HCT116 (cell line): ENCODE results near the gene FRMPD1. TPM values are rescaled to one million over a fixed set of nuclear protein-coding genes. Genes with fewer than 3 reads are reported as not detected.

Experiments
- ATAC-seq: fragments of 200-7000 bp; cut with Tn5 transposase; 2 replicates; pipeline ENCODE4 v1.9.1; 2020; ENCODE audit warnings: mild to moderate bottlenecking, moderate library complexity
- BruUV-seq: library from RNA; stranded (reverse); fragments of 400-500 nt; replicated peaks from 2 replicates; lab custom pipeline; 2021; lab: Mats Ljungman, UMichigan
- CTCF ChIA-PET: fragments of 300-600 bp; sonication (Branson Sonifier 250); formaldehyde crosslinking; loops from one replicate; lab custom pipeline; 2021; ENCODE audit warnings: antibody characterized with exemption; lab: Charles Lee
- POLR2A ChIA-PET: fragments of 300-600, 350-600 bp; sonication (Branson Sonifier 250); formaldehyde crosslinking; loops from one replicate; lab custom pipeline; 2021; ENCODE audit warnings: antibody characterized with exemption; lab: Charles Lee
- RAD21 ChIA-PET, 2 experiments: fragments of 300-600 bp; sonication (Branson Sonifier 250); formaldehyde crosslinking; loops; one replicate each; lab custom pipeline; 2023; ENCODE audit warnings: low total read pairs in 2 of 2; ENCODE audit not compliant: uncharacterized antibody in 2 of 2, unreplicated experiment in 2 of 2, low non-redundant PET in 1 of 2; lab: Charles Lee
- DNase-seq: peaks from one replicate; pipeline ENCODE4 v3.0.0-alpha.2; 2010; ENCODE audit warnings: low read depth, low spot score
- H2AFZ ChIP-seq: fragments of 200-600 bp; shearing (Covaris generic), sonication (generic); 2 replicates; pipeline ENCODE4 v1.6.1; 2017; ENCODE audit warnings: low read depth, mixed run types, mixed read lengths, antibody characterized with exemption, low read length; ENCODE audit not compliant: poor library complexity, severe bottlenecking
- H3K27ac ChIP-seq: 2 replicates; pipeline ENCODE4 v1.5.1; 2012; ENCODE audit warnings: low read depth, low read length
- H3K27me3 ChIP-seq: fragments of 200-600 bp; sonication (generic); 2 replicates; pipeline ENCODE4 v1.6.1; 2016; ENCODE audit warnings: mixed run types, low read length, mixed read lengths; ENCODE audit not compliant: insufficient read depth
- H3K36me3 ChIP-seq, 2 experiments: fragments of 200-500 bp in 1 of 2; fragments of 200-600 bp in 1 of 2; sonication (Bioruptor generic) in 1 of 2; sonication (generic) in 1 of 2; 2 replicates each; pipeline versions ENCODE4 v1.5.1 to v1.6.1; 2014 to 2016; ENCODE audit warnings: low read length in 2 of 2, inconsistent platforms in 1 of 2, mixed read lengths in 1 of 2, mixed run types in 1 of 2; ENCODE audit not compliant: insufficient read depth in 2 of 2, control insufficient read depth in 1 of 2
- H3K4me1 ChIP-seq, 2 experiments: fragments of 200-600 bp in 1 of 2; sonication (generic) in 1 of 2; 2 replicates each; pipeline versions ENCODE4 v1.5.1 to v1.6.1; 2012 to 2017; ENCODE audit warnings: low read length in 2 of 2, inconsistent platforms in 1 of 2, mild to moderate bottlenecking in 1 of 2, mixed read lengths in 1 of 2, mixed run types in 1 of 2, moderate library complexity in 1 of 2; ENCODE audit not compliant: insufficient read depth in 2 of 2, control insufficient read depth in 1 of 2
- H3K4me2 ChIP-seq: fragments of 200-600 bp; sonication (generic); 2 replicates; pipeline ENCODE4 v1.6.1; 2017; ENCODE audit warnings: mixed run types, low read length, mixed read lengths
- H3K4me3 ChIP-seq, 2 experiments: fragments of 200-600 bp in 1 of 2; sonication (generic) in 1 of 2; replicated peaks in 1 of 2; 2 replicates each; pipeline ENCODE4 v1.5.1; 2011 to 2016; ENCODE audit warnings: low read length in 2 of 2, control low read depth in 1 of 2, low read depth in 1 of 2, mild to moderate bottlenecking in 1 of 2, mixed read lengths in 1 of 2, mixed run types in 1 of 2
- H3K79me2 ChIP-seq: fragments of 200-600 bp; sonication (generic); 2 replicates; pipeline ENCODE4 v1.6.1; 2017; ENCODE audit warnings: mild to moderate bottlenecking, mixed run types, low read length, moderate library complexity, mixed read lengths; ENCODE audit not compliant: insufficient read depth
- H3K9ac ChIP-seq: fragments of 200-600 bp; sonication (generic); 2 replicates; pipeline ENCODE4 v1.6.1; 2016; ENCODE audit warnings: low read length, mixed read lengths
- H3K9me2 ChIP-seq: fragments of 200-600 bp; sonication (generic), shearing (Covaris generic); 2 replicates; pipeline ENCODE4 v1.6.1; 2017; ENCODE audit warnings: mixed run types, mild to moderate bottlenecking, moderate library complexity; ENCODE audit not compliant: insufficient read depth
- H3K9me3 ChIP-seq, 2 experiments: fragments of 200-500 bp in 1 of 2; fragments of 200-600 bp in 1 of 2; sonication (Bioruptor generic) in 1 of 2; sonication (generic) in 1 of 2; 2 replicates each; pipeline ENCODE4 v1.6.1; 2014 to 2017; ENCODE audit warnings: low read length in 2 of 2, mixed read lengths in 2 of 2, inconsistent platforms in 1 of 2, low read depth in 1 of 2, mild to moderate bottlenecking in 1 of 2, mixed run types in 1 of 2, moderate library complexity in 1 of 2; ENCODE audit not compliant: control insufficient read depth in 1 of 2, insufficient read depth in 1 of 2
- H4K20me1 ChIP-seq: fragments of 200-600 bp; sonication (generic), shearing (Covaris generic); 2 replicates; pipeline ENCODE4 v1.6.1; 2017; ENCODE audit warnings: mixed run types, mild to moderate bottlenecking, moderate library complexity; ENCODE audit not compliant: insufficient read depth
- EZH2 ChIP-seq: fragments of 200-600 bp; sonication (generic); IDR thresholded peaks from 2 replicates; pipeline ENCODE4 v1.6.1; 2017; ENCODE audit warnings: antibody characterized with exemption, mixed run types
- EZH2phosphoT487 ChIP-seq: fragments of 200-600 bp; IDR thresholded peaks from 2 replicates; pipeline ENCODE4 v1.6.1; 2018; ENCODE audit warnings: antibody characterized with exemption, borderline replicate concordance
- FOSL1 ChIP-seq: IDR thresholded peaks from 2 replicates; pipeline ENCODE4 v1.6.1; 2012; ENCODE audit warnings: low read depth
- JUND ChIP-seq: IDR thresholded peaks from 2 replicates; pipeline ENCODE4 v1.6.1; 2012
- MAX ChIP-seq: IDR thresholded peaks from 2 replicates; pipeline ENCODE4 v1.6.1; 2012
- POLR2A ChIP-seq: IDR thresholded peaks from 2 replicates; pipeline ENCODE4 v1.7.0; 2011; ENCODE audit warnings: borderline replicate concordance; ENCODE audit not compliant: insufficient read depth, insufficient read length; ENCODE audit errors: extremely low read depth
- POLR2AphosphoS5 ChIP-seq: IDR thresholded peaks from 2 replicates; pipeline ENCODE4 v1.6.1; 2011; ENCODE audit warnings: mild to moderate bottlenecking, low read depth, low read length, moderate library complexity
- SIN3A ChIP-seq: IDR thresholded peaks from 2 replicates; pipeline ENCODE4 v1.6.1; 2012; ENCODE audit warnings: low read depth
- SP1 ChIP-seq: IDR thresholded peaks from 2 replicates; pipeline ENCODE4 v1.6.1; 2012; ENCODE audit warnings: low read depth
- SRF ChIP-seq: IDR thresholded peaks from 2 replicates; pipeline ENCODE4 v1.6.1; 2012; ENCODE audit warnings: low read depth
- TCF7L2 ChIP-seq: IDR thresholded peaks from 2 replicates; pipeline ENCODE4 v1.7.0; 2011; ENCODE audit warnings: borderline replicate concordance, inconsistent platforms; ENCODE audit not compliant: insufficient read depth, insufficient read length; ENCODE audit errors: extremely low read depth
- YY1 ChIP-seq: IDR thresholded peaks from 2 replicates; pipeline ENCODE4 v1.6.1; 2011; ENCODE audit warnings: low read length, low read depth, moderate library complexity, mild to moderate bottlenecking; ENCODE audit not compliant: insufficient replicate concordance; ENCODE audit errors: extremely low read depth
- intact Hi-C: fragments of 100-400 bp; cut with micrococcal nuclease; formaldehyde crosslinking; loops from 2 replicates; pipeline ENCODE4 v1.10.0; 2022
- total RNA-seq: library from RNA; stranded (reverse); gene quantifications from one replicate; pipeline ENCODE4 v1.2.1, GENCODE V29; 2021; ENCODE audit not compliant: unreplicated experiment

The FRMPD1 gene
- total RNA-seq, 1 experiment from 2014 or later, result 0.52 TPM

GRCh38 chr9:37727013-37727412 is 76.3 kb downstream of the FRMPD1 start:
- no peak for ATAC-seq
- TF ChIP-seq SP1 (no peak), POLR2A (no peak)
- TF ChIP-seq, all 23 proteins: peak for 0
- no peak for DNase-seq
- no TSS peak for BruUV-seq
- Histone ChIP-seq H3K9me2 (no peaks in the 10 kb centered on the region), H3K9me3 (no peaks in the 10 kb centered on the region), H3K4me2 (no peak overlapping the region), H2AFZ (no peak overlapping the region), H3K36me3 (no peaks in the 10 kb centered on the region), H4K20me1 (no peaks in the 10 kb centered on the region), H3K79me2 (no peaks in the 10 kb centered on the region), H3K4me1 (no peaks in the 10 kb centered on the region), H3K9ac (no peak overlapping the region), H3K4me3 (no peak overlapping the region), H3K27ac (no peak overlapping the region), H3K27me3 (peaks cover 7% of the 10 kb centered on the region; the same call in 1 of the 2 replicates)
- RAD21 ChIA-PET, result no interaction called here
- CTCF ChIA-PET, result no interaction called here
- POLR2A ChIA-PET, result no interaction called here
- intact Hi-C loops, result no loop called here

- intact Hi-C loops, result no loop called here
- no peaks in the 10 kb centered on the region for H3K9me3 ChIP-seq
- ChIA-PET CTCF (no interaction called here), POLR2A (no interaction called here), RAD21 (no interaction called here)
- H3K4me1 ChIP-seq, result no peaks in the 10 kb centered on the region
- H3K27ac ChIP-seq, result no peak overlapping the region
- no peaks in the 10 kb centered on the region for H3K9me2 ChIP-seq
- H3K36me3 ChIP-seq, result no peaks in the 10 kb centered on the region
- H3K4me3 ChIP-seq, result no peak overlapping the region
- BruUV-seq, result no TSS peak
- no peak overlapping the region for H3K4me2 ChIP-seq
- no peaks in the 10 kb centered on the region for H4K20me1 ChIP-seq
- H2AFZ ChIP-seq, result no peak overlapping the region
- no peak for DNase-seq
- H3K9ac ChIP-seq, result no peak overlapping the region
- H3K79me2 ChIP-seq, result no peaks in the 10 kb centered on the region
- H3K27me3 ChIP-seq, result peaks cover 22% of the 10 kb centered on the region
- ATAC-seq, result no peak
- TF ChIP-seq SIN3A, result no peak
- TF ChIP-seq SRF, result no peak
These were observed 78.7 kb downstream of the FRMPD1 start for GRCh38 chr9:37729499-37729898.

GRCh38 chr9:37730256-37730655 is 79.5 kb downstream of the FRMPD1 start:
- Histone ChIP-seq H3K9me2 (no peaks in the 10 kb centered on the region), H3K36me3 (no peaks in the 10 kb centered on the region), H3K9ac (no peak overlapping the region), H3K4me3 (no peak overlapping the region), H3K4me2 (no peak overlapping the region), H2AFZ (no peak overlapping the region), H3K27me3 (peaks cover 28% of the 10 kb centered on the region), H3K79me2 (no peaks in the 10 kb centered on the region), H3K27ac (no peak overlapping the region), H4K20me1 (no peaks in the 10 kb centered on the region), H3K9me3 (no peaks in the 10 kb centered on the region), H3K4me1 (no peaks in the 10 kb centered on the region)
- no TSS peak for BruUV-seq
- no peak for DNase-seq
- intact Hi-C loops, result no loop called here
- ATAC-seq, result no peak
- POLR2A ChIA-PET, result no interaction called here
- RAD21 ChIA-PET, result no interaction called here
- CTCF ChIA-PET, result no interaction called here
- TF ChIP-seq EZH2phosphoT487, result no peak
- TF ChIP-seq TCF7L2, result no peak
- no peak for TF ChIP-seq JUND
- no peak for TF ChIP-seq POLR2A
- no peak for TF ChIP-seq EZH2
- no peak for TF ChIP-seq YY1
- TF ChIP-seq POLR2AphosphoS5, result no peak
- TF ChIP-seq FOSL1, result no peak
- no peak for TF ChIP-seq MAX
- no peak for TF ChIP-seq SIN3A
- no peak for TF ChIP-seq SRF
